HEK293 (cell line): ENCODE data around the gene GLB1L2.

ENCODE experiments used
- CTCF ChIA-PET: fragments of 350-600 bp; formaldehyde crosslinking; extraction: SDS; loops from one replicate; lab custom pipeline; 2021; ENCODE audit warnings: antibody characterized with exemption; lab: Yijun Ruan, JAX
- POLR2A ChIA-PET: fragments of 300-600 bp; formaldehyde crosslinking; extraction: SDS; loops from one replicate; lab custom pipeline; 2020; ENCODE audit warnings: antibody characterized with exemption, inconsistent platforms; lab: Yijun Ruan, JAX
- H3K27ac ChIP-seq: fragments of 200-500 bp; sonication (Bioruptor generic); 2 replicates; pipeline ENCODE4 v1.5.1; 2014; ENCODE audit warnings: low read depth, low read length, control low read depth, inconsistent platforms; ENCODE audit errors: extremely low read depth
- H3K36me3 ChIP-seq, 2 experiments: fragments of 200-500 bp in 1 of 2; sonication (Bioruptor generic) in 1 of 2; 1 replicate in 1 of 2; 2 replicates in 1 of 2; pipeline ENCODE4 v1.5.1; 2014 to 2017; ENCODE audit warnings: inconsistent platforms in 2 of 2, low read length in 2 of 2; ENCODE audit not compliant: control insufficient read depth in 2 of 2, insufficient read depth in 1 of 2
- H3K4me1 ChIP-seq: fragments of 200-500 bp; sonication (Bioruptor generic); 2 replicates; pipeline ENCODE4 v1.5.1; 2014; ENCODE audit warnings: mild to moderate bottlenecking, low read length, inconsistent platforms; ENCODE audit not compliant: control insufficient read depth, insufficient read depth
- H3K4me3 ChIP-seq: 2 replicates; pipeline ENCODE4 v1.5.1; 2011; ENCODE audit warnings: low read depth, mild to moderate bottlenecking, control low read depth, low read length, moderate library complexity
- H3K9me3 ChIP-seq: fragments of 200-500 bp; sonication (Bioruptor generic); 2 replicates; pipeline ENCODE4 v1.5.1; 2014; ENCODE audit warnings: low read depth, low read length, inconsistent platforms; ENCODE audit not compliant: control insufficient read depth, insufficient read depth
- GLI2 ChIP-seq: fragments of 450-650 bp; formaldehyde crosslinking; IDR thresholded peaks from 2 replicates; pipeline ENCODE4; 2017; ENCODE audit warnings: missing biosample characterization, missing genetic modification characterization, low read depth, borderline replicate concordance
- MEIS1 ChIP-seq: sonication (generic); formaldehyde crosslinking; IDR thresholded peaks from 2 replicates; pipeline ENCODE4 v1.8.1; 2022; ENCODE audit warnings: missing genetic modification reagents, mild to moderate bottlenecking, borderline replicate concordance
- RBAK ChIP-seq: fragments of 450-650 bp; formaldehyde crosslinking; IDR thresholded peaks from 2 replicates; pipeline ENCODE4 v1.5.1; 2016; ENCODE audit warnings: missing biosample characterization, missing genetic modification characterization
- SP3 ChIP-seq: fragments of 450-650 bp; formaldehyde crosslinking; IDR thresholded peaks from 2 replicates; pipeline ENCODE4 v1.5.1; 2016; ENCODE audit warnings: missing biosample characterization, missing genetic modification characterization
- TCF7L2 ChIP-seq: IDR thresholded peaks from 2 replicates; pipeline ENCODE4 v1.6.1; 2011; ENCODE audit warnings: low read depth, mild to moderate bottlenecking, inconsistent platforms, low read length, moderate library complexity, borderline replicate concordance
- YY1 ChIP-seq: fragments of 450-650 bp; formaldehyde crosslinking; IDR thresholded peaks from 2 replicates; pipeline ENCODE4 v1.5.1; 2018; ENCODE audit warnings: missing biosample characterization, missing genetic modification characterization
- ZBTB21 ChIP-seq: fragments of 450-650 bp; formaldehyde crosslinking; IDR thresholded peaks from 2 replicates; pipeline ENCODE4 v1.5.1; 2017; ENCODE audit warnings: missing biosample characterization, missing genetic modification characterization
- ZBTB48 ChIP-seq: fragments of 450-650 bp; formaldehyde crosslinking; IDR thresholded peaks from 2 replicates; pipeline ENCODE4 v1.5.1; 2016; ENCODE audit warnings: missing biosample characterization, missing genetic modification characterization
- ZEB2 ChIP-seq: fragments of 450-650 bp; formaldehyde crosslinking; IDR thresholded peaks from 2 replicates; pipeline ENCODE4 v1.5.1; 2016; ENCODE audit warnings: missing biosample characterization, missing genetic modification characterization
- ZNF133 ChIP-seq: fragments of 450-650 bp; formaldehyde crosslinking; IDR thresholded peaks from 2 replicates; pipeline ENCODE4 v1.5.1; 2016; ENCODE audit warnings: missing biosample characterization, missing genetic modification characterization
- ZNF16 ChIP-seq: fragments of 450-650 bp; formaldehyde crosslinking; IDR thresholded peaks from 2 replicates; pipeline ENCODE4 v1.5.1; 2016; ENCODE audit warnings: low read depth, missing biosample characterization, missing genetic modification characterization
- ZNF19 ChIP-seq: fragments of 450-650 bp; formaldehyde crosslinking; IDR thresholded peaks from 2 replicates; pipeline ENCODE4; 2016; ENCODE audit warnings: missing biosample characterization, missing genetic modification characterization, low read depth
- ZNF521 ChIP-seq: fragments of 450-650 bp; formaldehyde crosslinking; IDR thresholded peaks from 2 replicates; pipeline ENCODE4 v1.5.1; 2017; ENCODE audit warnings: missing biosample characterization, mild to moderate bottlenecking, missing genetic modification characterization
- ZNF548 ChIP-seq: fragments of 450-650 bp; formaldehyde crosslinking; IDR thresholded peaks from 2 replicates; pipeline ENCODE4 v1.5.1; 2016; ENCODE audit warnings: missing biosample characterization, missing genetic modification characterization
- ZNF558 ChIP-seq: fragments of 450-650 bp; formaldehyde crosslinking; IDR thresholded peaks from 2 replicates; pipeline ENCODE4 v1.5.1; 2016; ENCODE audit warnings: missing biosample characterization, missing genetic modification characterization
- ZNF560 ChIP-seq: fragments of 450-650 bp; formaldehyde crosslinking; IDR thresholded peaks from 2 replicates; pipeline ENCODE4 v1.5.1; 2017; ENCODE audit warnings: missing biosample characterization, missing genetic modification characterization, borderline replicate concordance
- ZNF626 ChIP-seq: fragments of 450-650 bp; sonication (Bioruptor Pico); formaldehyde crosslinking; IDR thresholded peaks from 2 replicates; pipeline ENCODE4 v1.5.1; 2018; ENCODE audit warnings: missing biosample characterization, missing genetic modification characterization, inconsistent platforms
- ZNF660 ChIP-seq: fragments of 450-650 bp; IDR thresholded peaks from 2 replicates; pipeline ENCODE4 v1.5.1; 2018; ENCODE audit warnings: missing biosample characterization, mild to moderate bottlenecking, missing genetic modification characterization
- TF ChIP-seq, protein P1 (sequence below): IDR thresholded peaks from 2 replicates; pipeline ENCODE4 v1.6.1; 2011; ENCODE audit warnings: mild to moderate bottlenecking, low read depth, low read length, borderline replicate concordance
- TF ChIP-seq, protein P2 (sequence below): fragments of 450-650 bp; formaldehyde crosslinking; IDR thresholded peaks from 2 replicates; pipeline ENCODE4 v1.5.1; 2016; ENCODE audit warnings: missing biosample characterization, missing genetic modification characterization, borderline replicate concordance
- TF ChIP-seq, protein P3 (sequence below): fragments of 450-650 bp; formaldehyde crosslinking; IDR thresholded peaks from 2 replicates; pipeline ENCODE4 v1.5.1; 2016; ENCODE audit warnings: missing biosample characterization, missing genetic modification characterization

The GLB1L2 gene

DNA sequence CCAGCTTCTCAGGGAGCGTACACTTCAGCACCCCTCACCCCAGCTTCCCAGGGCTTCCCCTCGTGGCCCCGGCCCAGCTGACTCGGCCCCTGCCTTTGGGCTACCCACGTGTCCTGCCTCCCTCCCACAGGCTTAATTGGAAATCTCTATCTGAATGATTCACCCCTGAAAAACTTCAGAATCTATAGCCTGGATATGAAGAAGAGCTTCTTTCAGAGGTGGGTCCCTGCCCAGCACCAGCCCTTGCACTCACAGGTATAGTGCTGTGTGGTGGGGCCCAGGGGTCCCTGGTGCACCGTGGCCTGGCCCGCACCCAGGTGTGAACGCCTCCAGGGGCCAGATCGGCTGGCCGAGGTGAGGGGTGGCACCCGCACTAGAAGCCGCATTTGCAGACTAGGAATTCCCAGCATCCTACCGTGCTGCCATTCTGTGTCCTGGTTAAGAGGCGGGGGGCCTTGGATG, 41.8 kb downstream of the GLB1L2 start:
- H3K27ac ChIP-seq, result no peak overlapping the region
- H3K36me3 ChIP-seq, result peaks cover 0 to 36% of the 10 kb centered on the region in 2 experiments; a peak in 1 of 3 replicates
- CTCF ChIA-PET, result no interaction called here
- no peak overlapping the region for H3K4me3 ChIP-seq
- H3K4me1 ChIP-seq, result no peaks in the 10 kb centered on the region
- no peak for TF ChIP-seq TCF7L2
- no peak for TF ChIP-seq ZNF521
- TF ChIP-seq ZNF660 (tag by site-specific recombination), result no peak
- no peak for TF ChIP-seq SP3 (tag by site-specific recombination)
- no peak for TF ChIP-seq MEIS1 (CRISPR knock-in tag)
- TF ChIP-seq, protein P1, sequence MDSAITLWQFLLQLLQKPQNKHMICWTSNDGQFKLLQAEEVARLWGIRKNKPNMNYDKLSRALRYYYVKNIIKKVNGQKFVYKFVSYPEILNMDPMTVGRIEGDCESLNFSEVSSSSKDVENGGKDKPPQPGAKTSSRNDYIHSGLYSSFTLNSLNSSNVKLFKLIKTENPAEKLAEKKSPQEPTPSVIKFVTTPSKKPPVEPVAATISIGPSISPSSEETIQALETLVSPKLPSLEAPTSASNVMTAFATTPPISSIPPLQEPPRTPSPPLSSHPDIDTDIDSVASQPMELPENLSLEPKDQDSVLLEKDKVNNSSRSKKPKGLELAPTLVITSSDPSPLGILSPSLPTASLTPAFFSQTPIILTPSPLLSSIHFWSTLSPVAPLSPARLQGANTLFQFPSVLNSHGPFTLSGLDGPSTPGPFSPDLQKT, result no peak
- no peak for TF ChIP-seq ZNF133
- no peak for TF ChIP-seq ZNF548 (tag by site-specific recombination)
- no peak for TF ChIP-seq ZNF19 (tag by site-specific recombination)
- no peak for TF ChIP-seq RBAK
- no peak for TF ChIP-seq ZBTB48
- TF ChIP-seq ZNF560 (tag by site-specific recombination), result no peak
- TF ChIP-seq, all 188 proteins: peak for 0
- H3K9me3 ChIP-seq, result no peaks in the 10 kb centered on the region
- POLR2A ChIA-PET, result no interaction called here

DNA sequence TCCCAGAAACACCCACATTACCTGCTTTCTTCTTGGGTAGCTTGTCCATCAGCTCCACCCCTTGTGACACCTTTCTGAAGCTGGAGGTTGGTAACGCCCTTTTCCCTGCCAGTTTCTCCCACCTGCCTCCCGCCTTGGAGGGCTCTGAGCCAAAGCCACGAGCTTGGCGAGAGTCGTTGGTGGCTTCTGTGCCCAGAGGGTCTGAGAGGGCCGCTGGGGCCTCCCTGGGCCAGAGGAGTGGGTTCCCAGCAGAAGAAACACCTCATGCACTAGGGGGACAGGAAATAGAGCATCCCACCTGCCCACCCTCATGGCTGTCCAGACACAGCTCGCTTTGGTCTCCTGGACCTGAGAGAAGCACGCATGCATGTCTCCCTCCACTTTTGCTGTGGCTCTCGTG, 42.4 kb downstream of the GLB1L2 start:
- CTCF ChIA-PET, result no interaction called here
- H3K4me3 ChIP-seq, result no peak overlapping the region
- peaks cover 0 to 33% of the 10 kb centered on the region in 2 experiments; a peak in 1 of 3 replicates for H3K36me3 ChIP-seq
- no peak overlapping the region for H3K27ac ChIP-seq
- TF ChIP-seq YY1 (tag by site-specific recombination) (no peak), ZEB2 (tag by site-specific recombination) (no peak), ZBTB21 (no peak), GLI2 (tag by site-specific recombination) (no peak), ZNF558 (tag by site-specific recombination) (no peak), ZNF626 (no peak), ZNF16 (tag by site-specific recombination) (no peak)
- TF ChIP-seq, protein P2, sequence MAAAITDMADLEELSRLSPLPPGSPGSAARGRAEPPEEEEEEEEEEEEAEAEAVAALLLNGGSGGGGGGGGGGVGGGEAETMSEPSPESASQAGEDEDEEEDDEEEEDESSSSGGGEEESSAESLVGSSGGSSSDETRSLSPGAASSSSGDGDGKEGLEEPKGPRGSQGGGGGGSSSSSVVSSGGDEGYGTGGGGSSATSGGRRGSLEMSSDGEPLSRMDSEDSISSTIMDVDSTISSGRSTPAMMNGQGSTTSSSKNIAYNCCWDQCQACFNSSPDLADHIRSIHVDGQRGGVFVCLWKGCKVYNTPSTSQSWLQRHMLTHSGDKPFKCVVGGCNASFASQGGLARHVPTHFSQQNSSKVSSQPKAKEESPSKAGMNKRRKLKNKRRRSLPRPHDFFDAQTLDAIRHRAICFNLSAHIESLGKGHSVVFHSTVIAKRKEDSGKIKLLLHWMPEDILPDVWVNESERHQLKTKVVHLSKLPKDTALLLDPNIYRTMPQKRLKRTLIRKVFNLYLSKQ (tag by site-specific recombination), result no peak
- TF ChIP-seq, protein P3, sequence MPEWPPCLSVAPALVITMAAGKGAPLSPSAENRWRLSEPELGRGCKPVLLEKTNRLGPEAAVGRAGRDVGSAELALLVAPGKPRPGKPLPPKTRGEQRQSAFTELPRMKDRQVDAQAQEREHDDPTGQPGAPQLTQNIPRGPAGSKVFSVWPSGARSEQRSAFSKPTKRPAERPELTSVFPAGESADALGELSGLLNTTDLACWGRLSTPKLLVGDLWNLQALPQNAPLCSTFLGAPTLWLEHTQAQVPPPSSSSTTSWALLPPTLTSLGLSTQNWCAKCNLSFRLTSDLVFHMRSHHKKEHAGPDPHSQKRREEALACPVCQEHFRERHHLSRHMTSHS (tag by site-specific recombination), result no peak
- no peaks in the 10 kb centered on the region for H3K4me1 ChIP-seq
- H3K9me3 ChIP-seq, result no peaks in the 10 kb centered on the region
- POLR2A ChIA-PET, result no interaction called here
